SW 1271 (cell line): ENCODE results near the gene TRPV4.

ENCODE experiments used
- DNase-seq, 2 experiments: peaks; one replicate each; lab custom pipeline; 2025; lab: John Stamatoyannopoulos, UW

Gene TRPV4

GRCh38 chr12:109776624-109777023 is 56.6 kb downstream of the TRPV4 start:
- no peak for DNase-seq

GRCh38 chr12:109775172-109775881 is 57.9 kb downstream of the TRPV4 start:
- DNase-seq: peak in 1 of 2 experiments; percentile 33

DNA sequence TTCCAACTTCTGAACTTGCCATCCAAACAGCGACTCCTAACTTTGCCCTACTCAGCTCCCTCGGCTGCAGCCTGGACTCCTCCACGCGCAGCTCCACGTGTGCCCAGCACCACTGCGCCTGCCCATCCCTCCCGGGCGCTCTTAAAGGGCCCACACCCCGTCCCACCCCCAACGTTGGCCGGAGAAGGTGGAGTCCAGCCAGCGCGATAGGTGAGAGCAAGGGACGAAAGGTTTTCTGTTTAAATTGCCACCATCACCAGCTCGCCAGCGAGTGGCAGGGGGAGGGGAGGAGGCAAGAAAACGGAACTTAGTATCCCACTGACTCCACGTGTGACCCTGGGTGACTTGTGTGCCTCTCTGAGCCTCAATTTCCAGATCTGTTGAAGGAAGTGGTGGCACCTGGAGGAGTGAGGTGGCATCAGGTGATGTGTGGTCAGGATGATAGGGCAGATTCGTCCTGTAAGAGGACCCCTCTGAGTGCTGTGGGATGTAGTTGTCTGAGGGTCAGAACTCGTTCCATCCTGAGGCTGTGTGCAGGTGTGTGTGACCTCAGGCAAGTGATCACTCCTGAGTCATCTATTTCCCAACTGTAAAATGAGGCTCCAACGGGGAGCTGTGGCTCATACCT is 59.7 kb downstream of the TRPV4 start:
- DNase-seq: no peak

GRCh38 chr12:109772622-109773321 is 60.4 kb downstream of the TRPV4 start:
- no peak for DNase-seq

DNA sequence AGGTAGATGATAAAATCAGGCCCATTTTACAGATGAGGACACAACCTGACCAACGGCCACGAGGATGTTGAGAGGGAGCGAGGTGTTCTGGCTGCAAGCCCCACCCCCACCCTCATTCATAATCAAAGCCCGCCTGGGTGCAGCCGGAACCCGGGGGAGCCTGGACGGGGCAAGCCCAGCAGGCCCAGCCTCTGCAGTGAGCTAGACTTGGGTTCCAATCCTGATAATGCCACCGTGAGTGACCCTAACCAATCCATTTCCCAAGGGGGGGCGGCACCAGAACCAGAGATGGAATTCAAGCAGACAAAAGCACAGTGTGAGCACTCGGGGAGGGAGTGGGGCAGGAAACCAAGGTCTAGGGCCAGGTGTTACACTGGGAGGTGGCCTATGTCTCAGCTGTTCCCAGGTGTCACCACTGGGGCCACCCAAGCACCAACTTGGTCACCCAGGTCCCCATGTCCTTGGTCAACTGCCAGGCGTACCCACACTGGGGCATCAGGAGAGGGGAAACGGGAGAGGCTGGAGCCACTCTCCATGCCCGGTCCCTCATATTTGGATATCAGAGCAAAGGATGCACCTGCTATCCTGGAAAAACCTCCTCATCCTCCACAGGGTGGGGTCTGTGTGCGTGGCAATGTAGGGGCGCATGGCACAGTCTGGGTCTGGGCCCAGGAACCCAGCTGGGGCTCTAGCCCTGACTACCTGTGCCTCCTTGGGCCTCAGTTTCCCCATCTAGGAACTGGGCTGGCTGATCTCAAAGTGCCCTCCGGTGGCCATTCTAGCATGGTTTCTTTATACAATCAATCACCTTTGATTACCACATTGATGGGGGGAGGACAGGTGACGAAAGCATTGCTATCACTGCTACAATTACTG is 61.2 kb downstream of the TRPV4 start:
- no peak for DNase-seq

DNA sequence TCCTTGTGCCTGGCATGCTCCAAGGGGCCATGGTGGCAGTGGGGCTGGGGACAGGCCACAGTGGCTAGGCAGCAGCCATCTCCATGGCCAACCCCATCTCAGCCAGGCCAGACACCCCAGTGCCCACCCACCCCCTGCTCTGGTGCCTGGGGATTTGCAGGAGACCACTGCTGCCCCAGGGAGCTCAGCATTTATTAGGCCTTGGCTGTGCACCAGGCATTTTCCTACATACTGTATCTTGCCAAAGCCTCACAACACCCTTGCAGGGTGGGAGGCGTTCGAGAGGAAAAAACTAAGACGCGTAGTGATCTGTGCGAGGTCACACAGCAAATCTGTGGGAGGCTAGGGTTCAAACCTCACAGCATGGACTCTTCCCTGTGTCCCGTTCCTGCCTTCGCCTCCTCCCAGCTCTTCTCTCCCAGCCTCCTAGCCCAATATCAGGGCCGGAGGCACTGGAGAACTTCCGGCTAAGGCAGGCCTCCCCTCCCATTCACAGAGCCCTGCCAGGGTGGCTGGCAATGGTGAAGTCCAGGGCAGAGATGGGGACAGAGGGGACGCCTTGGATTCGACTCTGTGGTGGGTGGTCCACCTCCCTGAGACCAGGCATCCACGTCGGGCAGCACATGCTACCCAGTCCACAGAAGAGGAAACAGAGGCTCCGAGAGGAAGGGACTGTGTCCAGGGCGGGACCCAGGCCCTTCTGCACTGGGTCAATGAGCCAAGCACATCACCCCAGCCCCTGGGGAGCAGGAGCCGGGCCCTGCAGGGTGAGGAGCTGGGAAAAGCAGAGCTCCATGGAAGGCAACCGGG is 62.1 kb downstream of the TRPV4 start:
- DNase-seq: no peak

GRCh38 chr12:109770104-109770860 is 62.9 kb downstream of the TRPV4 start:
- no peak for DNase-seq

DNA sequence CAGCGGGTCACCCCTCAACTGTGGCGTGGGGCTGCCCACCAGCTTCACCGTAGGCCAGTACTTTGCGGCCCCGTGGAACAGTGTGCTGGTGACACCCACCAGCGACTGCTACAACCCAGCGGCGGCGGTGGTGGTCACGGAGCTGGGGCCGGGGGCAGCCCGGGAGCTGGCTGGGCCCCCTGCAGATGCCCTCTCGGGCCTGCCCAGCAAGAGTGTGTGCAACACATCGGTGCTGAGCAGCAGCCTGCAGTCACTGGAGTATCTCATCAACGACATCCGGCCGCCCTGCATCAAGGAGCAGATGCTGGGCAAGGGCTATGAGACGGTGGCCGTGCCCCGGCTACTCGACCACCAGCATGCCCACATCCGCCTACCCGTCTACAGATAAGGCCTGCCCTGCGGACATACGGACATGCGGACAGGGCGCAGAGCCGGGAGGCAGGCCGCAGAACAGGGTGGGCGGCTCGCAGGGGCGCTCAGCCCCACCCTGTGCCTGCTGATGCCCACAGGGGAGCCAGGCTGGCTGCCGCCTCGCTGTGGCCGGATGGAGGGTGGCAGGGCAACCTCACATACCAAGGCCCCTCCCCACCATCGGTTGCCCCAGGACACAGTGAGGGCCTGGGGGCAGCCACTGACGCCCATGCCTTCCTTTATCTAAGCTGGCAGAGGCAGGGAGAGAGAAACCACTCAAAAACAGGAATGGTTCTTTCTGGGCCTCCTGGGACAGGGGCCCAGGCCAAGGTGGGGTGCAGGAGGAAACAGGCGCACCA is 64.1 kb downstream of the TRPV4 start:
- DNase-seq: no peak

GRCh38 chr12:109767991-109768900 is 65.0 kb downstream of the TRPV4 start:
- DNase-seq: no peak

- DNase-seq: no peak
These were observed 65.7 kb downstream of the TRPV4 start for GRCh38 chr12:109767456-109767855.

DNA sequence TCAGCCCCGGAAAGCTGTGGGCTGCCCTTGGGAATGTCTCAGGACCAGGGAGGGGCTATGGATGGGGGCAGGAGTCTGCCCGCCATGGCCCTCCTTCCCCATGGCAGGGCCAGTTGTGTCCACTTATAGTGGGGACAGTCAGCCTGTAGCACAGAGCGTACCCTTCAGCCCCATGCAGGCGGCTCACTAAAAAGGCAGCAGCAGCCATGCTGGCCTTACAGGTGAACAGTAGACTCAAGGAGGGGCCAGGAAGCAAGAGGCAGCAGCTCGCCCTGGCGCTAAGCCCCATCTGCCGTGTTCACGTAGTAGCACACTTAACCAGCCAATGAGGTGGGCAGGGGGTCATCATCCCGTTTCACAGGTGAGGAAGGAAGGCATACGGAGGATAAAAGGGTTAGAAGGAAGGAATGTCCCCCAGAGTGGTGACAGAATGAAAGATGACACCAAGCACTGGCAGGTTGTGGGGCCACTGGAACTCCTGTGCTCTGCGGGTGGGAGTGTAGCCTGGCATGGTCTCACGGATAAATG is 66.9 kb downstream of the TRPV4 start:
- no peak for DNase-seq

- DNase-seq: no peak
These were observed 67.8 kb downstream of the TRPV4 start for GRCh38 chr12:109765446-109765810.

GRCh38 chr12:109764776-109765445 is 68.3 kb downstream of the TRPV4 start:
- DNase-seq: no peak

DNA sequence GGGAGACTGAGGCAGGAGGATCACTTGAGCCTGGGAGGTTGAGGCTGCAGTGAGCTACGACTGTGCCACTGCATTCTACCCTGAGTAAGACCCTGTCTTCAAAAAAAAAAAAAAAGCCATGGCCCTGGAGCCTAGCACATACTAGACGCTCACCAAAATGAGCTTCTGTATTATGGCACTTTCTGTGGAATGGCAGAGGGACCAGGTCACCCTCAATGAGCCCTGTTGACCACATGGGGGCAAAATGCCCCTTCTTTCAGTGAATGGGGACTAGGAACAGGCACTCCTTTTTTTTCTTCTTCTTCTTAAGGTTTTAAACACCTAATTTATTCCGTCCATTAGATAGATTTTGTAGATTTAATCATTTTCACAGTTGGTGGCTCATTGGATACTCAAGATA is 69.1 kb downstream of the TRPV4 start:
- DNase-seq: no peak

GRCh38 chr12:109763201-109763841 is 69.9 kb downstream of the TRPV4 start:
- DNase-seq: peak in 1 of 2 experiments; percentile 54

DNA sequence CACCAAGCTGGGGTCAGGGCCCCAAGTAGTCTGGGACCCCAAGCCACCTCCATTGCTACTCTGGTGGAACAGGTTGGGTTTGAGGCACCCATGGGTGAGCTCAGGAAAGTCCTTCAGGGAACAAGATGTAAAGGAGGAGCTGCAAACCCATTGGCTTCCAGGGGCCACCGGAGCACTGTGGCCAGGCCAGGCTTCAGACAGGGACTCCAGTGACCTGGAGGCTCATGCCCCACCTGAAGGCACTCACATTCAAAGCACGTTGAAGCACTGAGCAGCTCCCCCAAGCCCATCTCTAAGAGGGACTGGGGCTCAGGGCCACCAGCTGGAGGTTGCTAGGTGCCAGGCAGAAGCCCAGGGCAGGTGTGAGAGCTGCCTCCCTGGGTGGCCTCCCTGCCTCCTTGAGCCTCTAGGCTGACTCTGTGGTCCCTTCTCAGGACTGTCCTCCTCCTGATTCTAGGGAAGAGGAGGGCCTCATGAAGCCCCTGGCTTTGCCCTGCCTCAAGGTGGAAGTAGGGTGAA is 70.5 kb downstream of the TRPV4 start:
- DNase-seq: no peak

GRCh38 chr12:109762071-109762672 is 71.0 kb downstream of the TRPV4 start:
- DNase-seq: no peak
